Subcutaneous abdominal adipose tissue (tissue), 5 donors: ENCODE data around the gene DGKB.

ENCODE experiments used
- H3K27ac ChIP-seq: one replicate; pipeline ENCODE4 v1.7.0; 2013; ENCODE audit warnings: low read depth, mild to moderate bottlenecking, inconsistent platforms, low read length, moderate library complexity
- H3K27me3 ChIP-seq, 5 donors: one replicate each; pipeline ENCODE4 v1.7.0; 2013; ENCODE audit warnings: low read length in 5 of 5, inconsistent platforms in 1 of 5; ENCODE audit not compliant: control insufficient read depth in 5 of 5, insufficient read depth in 4 of 5
- H3K36me3 ChIP-seq, 5 donors: one replicate each; pipeline ENCODE4 v1.7.0; 2013; ENCODE audit warnings: low read length in 5 of 5; ENCODE audit not compliant: control insufficient read depth in 5 of 5, insufficient read depth in 5 of 5
- H3K4me1 ChIP-seq, 5 donors: one replicate each; pipeline ENCODE4 v1.7.0; 2013; ENCODE audit warnings: low read length in 5 of 5, mild to moderate bottlenecking in 3 of 5, moderate library complexity in 1 of 5; ENCODE audit not compliant: control insufficient read depth in 5 of 5, insufficient read depth in 5 of 5
- H3K4me3 ChIP-seq, 5 donors: one replicate each; pipeline ENCODE4 v1.7.0; 2013; ENCODE audit warnings: low read length in 5 of 5, low read depth in 1 of 5
- H3K9ac ChIP-seq, 5 donors: one replicate each; pipeline ENCODE4 v1.7.0; 2013; ENCODE audit warnings: low read length in 5 of 5, mild to moderate bottlenecking in 4 of 5, moderate library complexity in 3 of 5
- H3K9me3 ChIP-seq, 5 donors: one replicate each; pipeline ENCODE4 v1.7.0; 2013; ENCODE audit warnings: low read length in 5 of 5; ENCODE audit not compliant: control insufficient read depth in 5 of 5
- donor health status: healthy.
- donor health status: healthy.
- donor health status: healthy.
- donor health status: healthy.
- donor health status: healthy.

The DGKB gene

DNA sequence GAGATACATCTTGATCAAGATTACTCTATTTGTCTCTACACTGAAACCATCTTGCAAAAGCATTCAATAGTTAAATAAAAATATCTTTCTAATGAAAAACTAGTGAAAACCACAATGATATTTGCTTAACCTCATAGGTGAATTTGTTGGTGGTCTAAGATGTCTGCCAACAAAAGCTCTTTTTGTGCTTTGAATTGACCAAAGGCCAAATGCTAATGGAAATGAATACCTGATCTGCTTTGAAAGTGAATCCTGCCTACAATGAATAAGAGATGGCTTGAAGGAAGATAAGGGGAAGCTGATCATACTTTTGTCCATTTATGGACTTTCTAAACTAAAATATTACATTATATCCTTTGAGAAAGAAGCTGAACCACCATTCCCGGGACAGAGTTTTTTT is 684.2 kb downstream of the DGKB start:
- no peak overlapping the region for H3K9ac ChIP-seq
- H3K36me3 ChIP-seq, result no peaks in the 10 kb centered on the region
- H3K27me3 ChIP-seq, result no peaks in the 10 kb centered on the region
- no peak overlapping the region for H3K4me3 ChIP-seq
- H3K27ac ChIP-seq, result no peak overlapping the region
- peaks cover 0 to 14% (median 0%) of the 10 kb centered on the region in 5 donors for H3K4me1 ChIP-seq
- H3K9me3 ChIP-seq, result no peaks in the 10 kb centered on the region

DNA sequence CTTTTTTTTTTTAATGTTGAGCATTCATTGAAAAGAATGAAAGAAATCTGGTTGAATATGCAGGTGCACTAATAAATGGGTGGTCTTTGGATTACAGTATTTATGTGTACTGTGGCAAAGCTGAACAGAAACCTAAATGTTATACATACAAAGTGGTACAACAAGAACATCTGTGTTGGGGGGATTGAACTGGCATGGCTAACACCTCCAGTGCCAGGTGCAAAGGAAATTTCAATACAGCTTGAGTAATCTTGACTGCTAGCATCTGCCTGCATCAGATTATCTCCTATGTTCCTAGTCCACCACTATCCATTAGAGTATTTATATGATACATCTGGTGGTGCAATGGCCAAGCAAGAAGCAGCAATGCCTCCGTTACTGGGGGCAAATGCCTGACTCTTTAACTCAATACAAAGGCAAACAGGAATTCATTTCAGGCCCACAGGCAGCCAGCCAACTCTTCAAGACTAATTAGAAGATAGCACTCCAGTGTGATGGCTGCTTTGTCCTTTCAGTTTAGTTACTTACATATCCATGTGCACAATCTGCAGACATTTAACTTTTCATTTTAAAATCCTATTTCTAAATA is 692.6 kb downstream of the DGKB start:
- Histone ChIP-seq H3K4me1 (no peaks in the 10 kb centered on the region), H3K27me3 (peaks cover 0 to 2% (median 0%) of the 10 kb centered on the region in 5 donors), H3K27ac (no peak overlapping the region), H3K9me3 (no peaks in the 10 kb centered on the region), H3K9ac (no peak overlapping the region), H3K4me3 (no peak overlapping the region), H3K36me3 (no peaks in the 10 kb centered on the region)

DNA sequence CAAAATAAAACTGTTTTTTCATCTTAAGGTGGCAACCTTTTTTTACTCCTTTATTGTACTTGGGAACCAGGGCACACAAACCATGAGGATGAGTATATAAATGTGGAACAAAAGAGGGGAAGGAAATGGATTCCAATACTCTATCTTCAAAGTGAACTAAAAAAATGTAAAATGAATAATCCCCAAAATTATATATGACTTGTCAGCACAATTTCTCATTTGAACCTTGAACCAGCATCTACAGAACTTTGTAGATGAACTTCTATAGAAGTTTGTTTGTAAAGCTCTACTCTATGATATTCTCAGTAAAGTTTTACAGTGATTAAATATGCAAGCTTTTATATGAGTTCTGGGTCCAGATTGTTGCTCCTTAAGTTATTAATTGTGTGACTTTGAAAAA is 694.8 kb downstream of the DGKB start:
- Histone ChIP-seq H3K36me3 (no peaks in the 10 kb centered on the region), H3K27ac (no peak overlapping the region), H3K27me3 (peaks cover 0 to 2% (median 0%) of the 10 kb centered on the region in 5 donors), H3K9ac (no peak overlapping the region), H3K4me1 (no peaks in the 10 kb centered on the region), H3K4me3 (no peak overlapping the region), H3K9me3 (no peaks in the 10 kb centered on the region)

DNA sequence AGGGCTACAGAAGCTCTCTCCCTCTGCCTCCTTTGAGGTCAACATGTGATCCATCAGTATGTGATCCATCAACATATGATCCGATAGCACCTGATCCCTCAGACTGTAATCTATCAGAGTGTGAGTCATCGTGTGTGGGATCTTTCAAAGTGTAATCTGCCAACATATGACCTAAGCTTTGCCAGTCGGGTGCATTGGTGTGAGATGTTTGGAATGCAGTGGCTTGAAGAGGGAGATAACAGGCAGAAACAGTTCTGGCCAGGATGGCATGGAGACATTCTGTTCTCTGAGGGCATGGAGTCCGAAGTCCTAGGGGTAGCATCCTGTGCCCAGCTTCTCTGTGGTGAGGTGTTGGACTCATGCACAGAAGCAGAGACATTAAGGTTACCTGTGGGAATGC is 695.4 kb downstream of the DGKB start:
- H3K4me1 ChIP-seq, result no peaks in the 10 kb centered on the region
- peaks cover 0 to 2% (median 0%) of the 10 kb centered on the region in 5 donors for H3K27me3 ChIP-seq
- H3K27ac ChIP-seq, result no peak overlapping the region
- H3K9ac ChIP-seq, result no peak overlapping the region
- no peaks in the 10 kb centered on the region for H3K36me3 ChIP-seq
- H3K4me3 ChIP-seq, result no peak overlapping the region
- no peaks in the 10 kb centered on the region for H3K9me3 ChIP-seq

DNA sequence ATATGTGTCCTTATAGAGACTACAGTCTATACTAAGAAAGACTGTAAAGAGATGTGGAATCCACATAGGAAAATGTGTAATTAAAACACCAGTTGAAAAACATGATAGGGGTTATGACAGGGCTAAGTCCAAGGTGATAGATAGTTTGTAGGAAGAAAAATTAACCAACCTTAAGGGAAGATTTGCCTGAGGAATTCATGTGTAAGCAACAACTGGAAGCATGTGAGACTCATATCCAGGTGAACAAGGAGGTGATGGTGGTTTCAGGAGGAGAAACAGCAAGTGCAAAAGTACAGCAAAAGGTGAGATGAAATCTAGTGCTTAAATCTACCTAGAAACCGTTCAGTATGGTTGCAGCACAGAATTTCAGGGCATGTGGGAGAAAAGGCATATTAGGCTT is 696.4 kb downstream of the DGKB start:
- Histone ChIP-seq H3K9me3 (no peaks in the 10 kb centered on the region), H3K4me1 (no peaks in the 10 kb centered on the region), H3K27ac (no peak overlapping the region), H3K27me3 (peaks cover 0 to 2% (median 0%) of the 10 kb centered on the region in 5 donors), H3K36me3 (no peaks in the 10 kb centered on the region), H3K4me3 (no peak overlapping the region), H3K9ac (no peak overlapping the region)

DNA sequence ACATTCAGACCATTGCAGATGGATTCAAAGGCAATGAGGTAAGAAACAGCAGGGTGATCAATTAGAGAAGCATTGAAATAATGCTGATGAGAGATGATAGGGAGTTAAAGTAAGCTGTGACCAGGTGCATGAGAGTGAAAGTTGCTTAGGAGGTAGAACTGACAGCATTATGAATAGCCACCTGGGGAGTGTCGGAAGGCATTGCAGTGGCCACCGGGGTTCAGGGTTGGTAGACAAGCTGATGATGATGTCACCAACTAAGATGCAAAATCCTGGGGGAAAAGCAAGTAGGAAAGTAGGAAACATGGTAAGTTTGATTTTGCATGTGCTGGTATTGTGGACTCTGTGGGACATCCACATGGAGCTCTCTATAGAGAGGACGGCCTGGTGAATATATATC is 701.2 kb downstream of the DGKB start:
- no peaks in the 10 kb centered on the region for H3K36me3 ChIP-seq
- H3K9me3 ChIP-seq, result peaks cover 0 to 5% (median 0%) of the 10 kb centered on the region in 5 donors
- no peak overlapping the region for H3K9ac ChIP-seq
- H3K27ac ChIP-seq, result no peak overlapping the region
- H3K4me1 ChIP-seq, result peaks cover 0 to 11% (median 3%) of the 10 kb centered on the region in 5 donors
- H3K27me3 ChIP-seq, result peaks cover 0 to 2% (median 0%) of the 10 kb centered on the region in 5 donors
- no peak overlapping the region for H3K4me3 ChIP-seq

DNA sequence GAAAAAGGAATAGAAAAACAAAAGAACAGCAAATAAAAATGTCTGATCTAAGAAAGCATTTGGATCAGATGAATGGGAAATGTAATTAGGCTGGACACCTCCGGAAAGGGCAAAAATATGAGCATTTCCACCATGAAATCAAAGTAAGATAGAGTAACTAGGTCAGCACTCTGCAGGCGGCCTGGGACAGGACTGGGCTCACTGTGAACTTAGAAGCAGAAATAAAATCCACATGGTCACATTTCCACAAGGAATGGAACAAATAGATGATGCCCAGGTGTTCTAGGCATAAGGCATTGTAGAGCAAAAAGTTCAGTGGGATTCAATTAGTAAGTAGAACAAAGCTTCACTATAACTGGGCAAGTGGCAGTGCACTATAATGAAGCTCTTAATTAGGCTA is 703.2 kb downstream of the DGKB start:
- Histone ChIP-seq H3K27me3 (no peaks in the 10 kb centered on the region), H3K27ac (no peak overlapping the region), H3K9ac (no peak overlapping the region), H3K36me3 (no peaks in the 10 kb centered on the region), H3K9me3 (peaks cover 0 to 5% (median 0%) of the 10 kb centered on the region in 5 donors), H3K4me1 (peaks cover 0 to 11% (median 3%) of the 10 kb centered on the region in 5 donors), H3K4me3 (no peak overlapping the region)

DNA sequence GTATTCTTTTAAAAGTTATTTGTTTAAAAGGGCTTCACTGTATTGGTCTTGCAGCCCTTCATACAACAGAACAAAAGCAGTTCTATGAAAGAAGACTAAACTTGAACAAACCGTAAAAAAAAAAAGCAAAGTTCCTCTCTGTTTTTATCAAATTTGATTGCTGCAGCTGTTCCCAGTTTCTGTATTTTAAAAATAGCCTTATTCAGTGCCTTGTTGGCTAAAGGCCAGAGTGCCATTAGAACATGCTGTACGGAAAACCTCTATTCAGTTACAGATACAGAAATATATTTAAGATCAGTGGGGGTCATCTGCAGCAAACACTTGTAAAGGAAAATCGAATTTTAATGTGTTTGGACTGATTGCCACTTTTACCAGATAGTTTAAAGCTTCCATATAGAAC is 705.3 kb downstream of the DGKB start:
- Histone ChIP-seq H3K9ac (no peak overlapping the region), H3K4me1 (peaks cover 0 to 11% (median 3%) of the 10 kb centered on the region in 5 donors), H3K27ac (no peak overlapping the region), H3K27me3 (no peaks in the 10 kb centered on the region), H3K9me3 (peaks cover 0 to 5% (median 0%) of the 10 kb centered on the region in 5 donors), H3K36me3 (no peaks in the 10 kb centered on the region), H3K4me3 (no peak overlapping the region)

DNA sequence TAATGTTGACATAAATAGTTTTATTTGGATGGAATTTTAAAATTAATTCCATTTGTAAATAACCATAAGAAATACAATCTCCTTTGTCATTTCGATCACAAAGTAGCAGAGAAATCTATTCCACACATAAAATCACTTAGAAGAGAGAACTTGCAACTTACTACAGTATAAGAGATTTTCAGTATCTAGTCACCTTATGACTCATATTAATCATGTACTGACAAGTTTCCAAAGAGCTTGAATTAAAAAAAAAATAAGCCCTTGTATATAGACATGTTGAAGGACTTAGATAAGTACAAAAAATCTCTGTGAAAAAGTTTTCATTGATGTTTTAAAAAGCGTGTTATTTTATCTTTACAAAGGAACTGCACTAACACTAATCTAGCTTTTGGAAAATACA is 706.0 kb downstream of the DGKB start:
- Histone ChIP-seq H3K27me3 (no peaks in the 10 kb centered on the region), H3K9ac (no peak overlapping the region), H3K4me1 (peaks cover 0 to 11% (median 3%) of the 10 kb centered on the region in 5 donors), H3K27ac (no peak overlapping the region), H3K4me3 (no peak overlapping the region), H3K36me3 (no peaks in the 10 kb centered on the region), H3K9me3 (peaks cover 0 to 5% (median 0%) of the 10 kb centered on the region in 5 donors)

DNA sequence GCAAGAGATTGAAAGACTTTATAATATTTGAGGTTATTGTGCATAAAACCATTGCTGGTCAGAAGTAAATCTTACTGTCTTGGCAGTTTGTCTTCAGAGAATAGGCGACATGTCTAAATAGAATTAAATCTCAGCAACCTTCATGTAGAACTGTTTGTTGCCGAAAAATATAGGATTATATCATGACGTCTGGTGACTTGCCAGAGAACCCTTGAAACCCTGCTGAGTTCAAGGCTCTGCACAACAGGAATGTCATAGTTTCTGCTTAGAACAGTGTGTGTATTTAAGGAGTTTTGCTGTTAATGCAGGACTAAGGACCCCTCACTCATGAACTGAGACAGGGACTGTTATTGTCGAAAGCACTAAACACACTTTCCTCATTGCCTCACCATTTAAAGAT is 706.7 kb downstream of the DGKB start:
- no peak overlapping the region for H3K4me3 ChIP-seq
- peaks cover 0 to 5% (median 0%) of the 10 kb centered on the region in 5 donors for H3K9me3 ChIP-seq
- H3K36me3 ChIP-seq, result no peaks in the 10 kb centered on the region
- H3K27me3 ChIP-seq, result no peaks in the 10 kb centered on the region
- no peak overlapping the region for H3K27ac ChIP-seq
- peaks cover 0 to 11% (median 3%) of the 10 kb centered on the region in 5 donors for H3K4me1 ChIP-seq
- H3K9ac ChIP-seq, result no peak overlapping the region
